OCI-LY7 (cell line): ENCODE data around the gene ITGAD.

Source experiments
- CTCF ChIP-seq: fragments of 200-600 bp; sonication (generic); conservative IDR thresholded peaks from 2 replicates; pipeline ENCODE4 v1.5.1; 2014; ENCODE audit warnings: mild to moderate bottlenecking, antibody characterized with exemption, low read length, moderate library complexity, mixed read lengths
- EZH2phosphoT487 ChIP-seq: fragments of 200-600 bp; sonication (generic); IDR thresholded peaks from 2 replicates; pipeline ENCODE4 v1.6.1; 2018; ENCODE audit warnings: low read depth, borderline replicate concordance, mild to moderate bottlenecking, mixed run types, antibody characterized with exemption, low read length, moderate library complexity, mixed read lengths

- TF ChIP-seq EZH2phosphoT487 = no peak
- TF ChIP-seq CTCF = no peak
These were observed 36.2 kb downstream of the ITGAD start for GRCh38 chr16:31429314-31429713.
